GM19455 (cell line): ENCODE measurements around the gene PSMC4.

Source experiments
- ATAC-seq: cut with Tn5 transposase; IDR thresholded peaks from one replicate; pipeline ENCODE4 v1.9.1; 2021; ENCODE audit not compliant: unreplicated experiment

PSMC4 gene

DNA sequence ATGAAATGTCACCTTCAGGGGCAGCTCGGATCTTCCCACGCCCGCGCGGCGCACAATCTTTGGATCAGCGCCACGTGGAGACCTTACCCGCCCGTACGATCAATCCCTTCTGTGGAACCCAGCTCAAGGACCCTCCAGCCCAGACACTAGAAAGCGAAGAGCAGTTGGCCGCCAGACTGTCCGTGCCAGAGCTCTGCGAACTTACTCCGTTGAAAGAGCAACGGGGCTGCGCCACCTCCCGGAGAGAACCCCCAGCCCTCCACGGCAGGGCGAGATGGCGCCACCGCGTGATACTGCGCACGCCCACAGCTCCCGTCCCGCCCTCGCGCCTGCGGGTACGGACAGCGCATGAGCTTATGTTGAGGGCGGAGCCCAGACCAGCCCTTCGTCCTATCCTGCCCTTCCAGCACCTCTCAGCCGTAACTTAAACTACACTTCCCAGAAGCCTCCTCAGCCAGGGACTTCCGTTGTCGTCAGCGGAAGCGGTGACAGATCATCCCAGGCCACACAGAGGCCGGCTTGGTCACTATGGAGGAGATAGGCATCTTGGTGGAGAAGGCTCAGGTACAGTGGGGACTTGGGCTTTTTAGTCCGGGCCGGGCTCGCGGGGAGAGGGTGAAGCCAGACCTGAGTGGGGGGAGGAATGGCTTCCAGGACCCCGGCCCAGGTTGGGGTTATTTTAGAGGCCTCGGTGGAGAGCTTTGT, at the start of gene PSMC4:
TSS of gene PSMC4 (plus strand) at position 491 of the 705 bp plus-strand sequence. CDS start at position 529, 38 bp downstream.
- peak; percentile 95 for ATAC-seq

DNA sequence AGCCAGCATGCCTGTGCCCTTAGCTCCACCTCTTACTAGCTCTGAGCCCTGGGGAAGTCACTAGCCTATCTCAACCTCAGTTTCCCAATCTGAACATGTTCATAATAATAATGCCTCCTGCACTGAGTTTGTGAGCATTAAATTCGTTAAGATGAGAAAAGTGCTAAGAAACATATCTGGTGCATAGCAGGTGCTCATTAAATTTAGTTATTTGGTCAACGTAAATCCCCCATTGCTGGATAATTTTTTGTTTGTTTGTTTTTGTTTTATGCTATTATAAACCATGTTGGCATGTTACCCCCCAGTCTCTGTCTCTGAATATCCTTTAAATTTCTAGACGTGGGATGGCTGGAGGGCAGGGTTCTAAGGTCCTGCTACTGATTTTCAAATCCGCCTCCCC, 47.1 kb upstream of the PSMC4 start:
- no peak for ATAC-seq

GRCh38 chr19:39924389-39924788, 46.6 kb upstream of the PSMC4 start:
- no peak for ATAC-seq

- ATAC-seq = no peak
These were observed 46.0 kb upstream of the PSMC4 start for GRCh38 chr19:39924952-39925351.

DNA sequence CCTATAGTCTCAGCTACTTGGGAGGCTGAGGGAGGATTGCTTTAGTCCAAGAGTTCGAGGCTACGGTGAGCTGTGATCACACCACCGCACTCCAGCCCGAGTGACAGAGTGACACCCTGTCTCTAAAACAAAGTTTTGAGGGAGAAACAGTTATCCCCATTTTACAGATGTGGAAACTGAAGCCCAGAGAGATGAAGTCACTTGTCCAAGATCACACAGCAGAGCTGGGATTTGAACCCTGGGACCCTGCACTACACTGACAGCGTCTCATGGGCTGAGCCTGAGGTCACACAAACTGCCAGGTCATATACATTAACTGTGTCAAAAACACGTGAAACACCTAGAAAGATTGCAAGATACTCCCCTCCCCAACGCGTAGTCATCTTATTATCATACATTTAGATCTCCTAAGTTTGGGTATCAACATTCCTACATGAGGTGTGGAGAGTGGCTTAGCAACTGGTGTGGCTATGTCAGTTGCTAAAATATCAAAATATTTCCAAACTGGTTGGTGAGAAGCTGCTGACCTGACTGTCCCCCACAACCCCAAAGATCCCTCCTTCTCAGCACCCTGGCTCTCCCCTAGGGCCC, 44.7 kb upstream of the PSMC4 start:
- ATAC-seq = no peak

DNA sequence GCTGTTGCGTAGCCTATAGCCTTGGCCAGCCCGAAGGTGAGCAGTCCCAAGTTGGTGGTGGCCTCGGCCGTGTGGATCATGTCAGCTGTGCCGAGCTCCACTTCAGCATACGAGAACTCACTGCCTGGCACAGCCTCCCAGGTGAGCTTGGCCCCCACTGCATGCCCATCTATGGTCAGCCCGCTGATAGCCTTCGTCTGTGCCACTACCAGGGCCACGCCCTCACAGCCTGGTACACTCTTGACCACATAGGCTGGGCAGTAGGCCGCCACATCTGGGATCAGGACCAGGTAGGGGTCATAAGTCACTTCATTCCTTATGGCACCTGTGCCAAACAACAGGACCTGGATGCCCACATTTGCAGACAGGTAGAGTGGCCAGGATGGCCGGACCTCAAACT, 43.9 kb upstream of the PSMC4 start:
- ATAC-seq = no peak

DNA sequence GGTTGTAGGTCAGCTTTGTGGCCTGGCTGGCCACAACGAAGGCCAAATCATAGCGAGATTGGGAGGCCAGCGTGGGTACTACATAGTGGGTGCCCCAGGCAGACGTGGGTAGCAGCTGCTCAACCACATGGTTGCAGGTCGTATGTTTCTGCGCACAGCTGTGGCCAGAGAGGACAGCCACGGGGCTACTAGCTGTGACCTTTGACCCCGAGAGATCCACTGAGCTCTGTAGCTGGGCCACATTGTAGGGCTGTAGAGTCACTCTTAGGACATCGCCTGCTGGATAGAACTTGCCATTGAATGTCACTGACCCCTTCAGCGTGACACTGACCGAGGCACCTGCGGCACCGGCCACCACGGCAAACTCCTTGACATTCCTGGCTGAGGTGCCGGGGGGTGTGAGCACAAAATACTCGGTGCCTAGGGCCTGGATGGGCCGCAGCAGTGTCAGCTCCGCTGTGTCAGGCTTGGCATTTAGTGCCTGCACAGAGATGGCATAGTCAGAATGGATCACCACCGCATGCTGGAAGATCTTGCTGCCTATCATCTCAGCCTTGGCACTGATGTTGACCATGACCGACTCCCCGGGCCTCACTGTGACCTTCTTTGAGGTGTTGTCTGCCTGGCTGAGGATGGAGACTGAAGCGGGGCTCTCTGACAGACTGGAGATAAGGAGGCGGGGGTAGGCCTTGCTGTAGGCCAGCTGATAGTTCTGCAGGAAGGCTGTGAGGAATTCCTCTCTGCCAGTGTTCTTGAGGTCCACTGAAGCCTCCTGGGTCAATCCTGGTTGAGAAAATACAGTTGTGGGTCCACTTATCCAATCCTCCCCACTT, 43.2 kb upstream of the PSMC4 start:
- ATAC-seq = no peak

GRCh38 chr19:39928357-39928725, 42.6 kb upstream of the PSMC4 start:
- ATAC-seq = no peak

- ATAC-seq = no peak
These were observed 41.2 kb upstream of the PSMC4 start for GRCh38 chr19:39929750-39930149.

- no peak for ATAC-seq
These were observed 36.2 kb upstream of the PSMC4 start, which contains the start of gene FCGBP for GRCh38 chr19:39934584-39935363. Gene FCGBP, minus strand, starts transcription at chr19:39934634.

GRCh38 chr19:39935364-39935661, 35.7 kb upstream of the PSMC4 start:
- no peak for ATAC-seq

- ATAC-seq = no peak
These were observed 34.9 kb upstream of the PSMC4 start for GRCh38 chr19:39936020-39936419.

GRCh38 chr19:39936622-39937021, 34.3 kb upstream of the PSMC4 start:
- ATAC-seq = no peak

- ATAC-seq = no peak
These were observed 33.8 kb upstream of the PSMC4 start for GRCh38 chr19:39937094-39937720.

GRCh38 chr19:39937787-39938186, 33.2 kb upstream of the PSMC4 start:
- ATAC-seq = no peak

GRCh38 chr19:39939556-39939955, 31.4 kb upstream of the PSMC4 start:
- no peak for ATAC-seq

GRCh38 chr19:39940221-39940833, 30.6 kb upstream of the PSMC4 start:
- no peak for ATAC-seq

- ATAC-seq = no peak
These were observed 29.8 kb upstream of the PSMC4 start for GRCh38 chr19:39941151-39941550.

- ATAC-seq = peak; percentile 66
These were observed 29.2 kb upstream of the PSMC4 start for GRCh38 chr19:39941615-39942365.

- no peak for ATAC-seq
These were observed 28.6 kb upstream of the PSMC4 start for GRCh38 chr19:39942366-39942730.
